ENCODE results near the gene NFKBIE. TPM values are rescaled to one million over a fixed set of nuclear protein-coding genes. Genes with fewer than 3 reads are reported as not detected.

NFKBIE gene
- total and polyA plus RNA-seq, 9 of the 15 experiments (the other 6 are each of a cell fraction or from before 2014, with no cell fraction given): 2.1 to 16.4 (median 11.7) TPM

DNA sequence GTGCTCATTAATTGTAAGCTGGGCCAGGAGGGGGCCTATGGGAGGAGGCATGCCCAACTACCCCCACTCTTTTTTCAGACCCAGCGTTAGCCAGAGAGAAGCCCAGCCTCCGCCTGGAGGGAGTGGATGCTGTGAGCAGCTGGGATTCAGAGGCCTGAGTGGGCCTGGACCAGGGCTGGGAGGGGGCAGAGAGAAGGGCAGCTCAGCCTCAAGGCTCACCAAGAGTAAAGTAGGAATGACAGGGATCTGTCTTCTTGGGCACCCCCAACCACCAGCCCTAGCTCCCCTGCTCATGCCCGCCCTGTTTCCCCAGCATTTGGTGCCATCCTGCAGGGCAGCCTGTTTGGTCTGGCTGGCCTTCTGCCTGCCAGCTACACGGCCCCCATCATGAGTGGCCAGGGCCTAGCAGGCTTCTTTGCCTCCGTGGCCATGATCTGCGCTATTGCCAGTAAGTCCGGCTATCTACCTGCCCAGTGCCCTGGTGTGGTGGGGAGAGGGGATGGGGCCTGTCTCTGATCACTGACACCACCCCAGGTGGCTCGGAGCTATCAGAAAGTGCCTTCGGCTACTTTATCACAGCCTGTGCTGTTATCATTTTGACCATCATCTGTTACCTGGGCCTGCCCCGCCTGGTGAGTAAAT is 35.2 kb downstream of the NFKBIE start:
- intact Hi-C loops (cut with micrococcal nuclease): no loop called here
- BruUV-seq (replicated peaks): no TSS peak
- Histone ChIP-seq H3K4me1 (replicated peaks in 1 of 2; ENCODE audit: control insufficient read depth in 2 of 2, insufficient read depth in 2 of 2, low read length in 2 of 2) (peaks cover 32 to 58% of the 10 kb centered on the region in 2 experiments), H3K27ac (ENCODE audit: extremely low read depth, low read depth, low read length) (no peak overlapping the region), H3K4me3 (no peak overlapping the region), H3K9ac (ENCODE audit: insufficient read depth in 1 of 2, low read depth in 2 of 2, low read length in 2 of 2) (peak overlapping the region in 1 of 2 experiments; percentile 5; a peak in 2 of 4 replicates), H3K36me3 (ENCODE audit: control insufficient read depth, insufficient read depth, low read length) (peaks cover 80% of the 10 kb centered on the region), H4K20me1 (replicated peaks; ENCODE audit: control insufficient read depth, insufficient read depth, low read length) (peaks cover 3% of the 10 kb centered on the region; the same call in 1 of the 2 replicates), H3K9me1 (ENCODE audit: control insufficient read depth, insufficient read depth, low read length) (peaks cover 6% of the 10 kb centered on the region), H3K79me2 (ENCODE audit: control insufficient read depth, insufficient read depth, low read length) (peaks cover 36% of the 10 kb centered on the region), H3K9me3 (replicated peaks; ENCODE audit: control insufficient read depth, insufficient read depth, low read depth, low read length) (no peaks in the 10 kb centered on the region), H3K27me3 (ENCODE audit: control insufficient read depth in 2 of 2, insufficient read depth in 2 of 2, low read length in 2 of 2) (no peaks in the 10 kb centered on the region), H3K4me2 (ENCODE audit: insufficient read depth, low read length) (no peak overlapping the region), H2AFZ (ENCODE audit: low read depth, low read length) (no peak overlapping the region)
- in situ Hi-C loops (cut with MboI): no loop called here
- 83% methylated on average over 10 of the region's 10 CpGs for WGBS (ENCODE audit: insufficient coverage, low coverage, missing lambda C conversion rate)
- TF ChIP-seq, protein P1, sequence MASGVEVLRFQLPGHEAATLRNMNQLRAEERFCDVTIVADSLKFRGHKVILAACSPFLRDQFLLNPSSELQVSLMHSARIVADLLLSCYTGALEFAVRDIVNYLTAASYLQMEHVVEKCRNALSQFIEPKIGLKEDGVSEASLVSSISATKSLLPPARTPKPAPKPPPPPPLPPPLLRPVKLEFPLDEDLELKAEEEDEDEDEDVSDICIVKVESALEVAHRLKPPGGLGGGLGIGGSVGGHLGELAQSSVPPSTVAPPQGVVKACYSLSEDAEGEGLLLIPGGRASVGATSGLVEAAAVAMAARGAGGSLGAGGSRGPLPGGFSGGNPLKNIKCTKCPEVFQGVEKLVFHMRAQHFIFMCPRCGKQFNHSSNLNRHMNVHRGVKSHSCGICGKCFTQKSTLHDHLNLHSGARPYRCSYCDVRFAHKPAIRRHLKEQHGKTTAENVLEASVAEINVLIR (CRISPR knock-in tag; IDR thresholded peaks at IDR 0.05): no peak
- TF ChIP-seq POLR2G (IDR thresholded peaks at IDR 0.05; ENCODE audit: low read depth, low read length): 0 out of 2 replicates have a peak, but pooled peaks have one; percentile 26
- no peak for DNase-seq (ENCODE audit: extremely low read depth in 1 of 4, low spot score in 3 of 4)
- ChIA-PET POLR2A (interaction anchor here (0.6 to 1.6 kb wide), 6 partner anchors 14 to 143 kb away, joined by 3 to 15 read pairs (median 4); partner anchors contain the start of genes HSP90AB1 and SPATS1), CTCF (ENCODE audit: low intra/inter-chr PET ratio) (no interaction called here)
- FAIRE-seq: no peak
- no peak for ATAC-seq
